Mucosa of descending colon (tissue), 3 donors: ENCODE results near the gene TOMM5. TPM values are rescaled to one million over a fixed set of nuclear protein-coding genes. Genes with fewer than 3 reads are reported as not detected.

Source experiments
- ATAC-seq: fragments of 200-7000 bp; cut with Tn5 transposase; one replicate; pipeline ENCODE4 v1.9.1; 2020; ENCODE audit warnings: mild to moderate bottlenecking, moderate library complexity
- DNase-seq, 3 donors: peaks; one replicate each; pipeline ENCODE4 v3.0.0-alpha.2; 2020
- H3K36me3 ChIP-seq: fragments of 200-600 bp; one replicate; pipeline ENCODE4 v1.8.0; 2021; ENCODE audit warnings: low read depth, mild to moderate bottlenecking
- H3K4me1 ChIP-seq: fragments of 200-600 bp; one replicate; pipeline ENCODE4 v1.8.0; 2021; ENCODE audit warnings: low read depth, mild to moderate bottlenecking
- H3K4me3 ChIP-seq: fragments of 200-600 bp; one replicate; pipeline ENCODE4 v1.8.0; 2021; ENCODE audit warnings: mild to moderate bottlenecking
- H3K9me3 ChIP-seq: fragments of 200-600 bp; one replicate; pipeline ENCODE4 v1.8.0; 2021; ENCODE audit warnings: mild to moderate bottlenecking
- CTCF ChIP-seq: fragments of 200-600 bp; IDR thresholded peaks from one replicate; pipeline ENCODE4 v1.8.0; 2022; ENCODE audit warnings: antibody characterized with exemption, mild to moderate bottlenecking
- intact Hi-C, 2 donors: fragments of 100-400 bp; cut with DNase I in 1 of 2; cut with micrococcal nuclease in 1 of 2; formaldehyde crosslinking; loops; one replicate each; pipeline versions ENCODE4 v1.11.0 to v1.11.1; 2022; cut with DNase I, micrococcal nuclease
- total RNA-seq, 3 donors: library from RNA; stranded (reverse); fragmentation: NEBNext Ultra II Directional in 2 of 3; extraction: Animal tissue kit (Norgen Biotek cat#: 25700) in 2 of 3; gene quantifications; one replicate each; pipeline versions ENCODE4 v1.2.1 to v1.2.4, GENCODE V29; 2021 to 2023
- donor health status: DM: no; HTN: no; CAD: no; lungs with moderate emphysema.
- donor health status: DM: no; HTN: no; CAD: no.
- donor health status: DM: no; HTN: yes; CAD: no.

TOMM5 gene
- total RNA-seq, 3 donors from 2014 or later: 45.6 to 72.9 (median 68.1) TPM

- H3K36me3 ChIP-seq: no peaks in the 10 kb centered on the region
- intact Hi-C loops: no loop called here
- no peak for TF ChIP-seq CTCF
- ATAC-seq (no peak), DNase-seq (no peak)
- no peaks in the 10 kb centered on the region for H3K4me1 ChIP-seq
- no peaks in the 10 kb centered on the region for H3K9me3 ChIP-seq
- H3K4me3 ChIP-seq: no peak overlapping the region
Observed at GRCh38 chr9:37620396-37620795, 28.0 kb upstream of the TOMM5 start.

- no peak overlapping the region for H3K4me3 ChIP-seq
- no peaks in the 10 kb centered on the region for H3K9me3 ChIP-seq
- intact Hi-C loops: no loop called here
- H3K4me1 ChIP-seq: no peaks in the 10 kb centered on the region
- TF ChIP-seq CTCF: no peak
- no peaks in the 10 kb centered on the region for H3K36me3 ChIP-seq
- ATAC-seq: no peak
- no peak for DNase-seq
Observed at GRCh38 chr9:37619806-37620205, 27.4 kb upstream of the TOMM5 start.

GRCh38 chr9:37618817-37619216 lies 26.4 kb upstream of the TOMM5 start:
- no peak for ATAC-seq
- DNase-seq: no peak
- intact Hi-C loops: no loop called here
- TF ChIP-seq CTCF: no peak
- H3K36me3 ChIP-seq: no peaks in the 10 kb centered on the region
- H3K4me3 ChIP-seq: no peak overlapping the region
- H3K4me1 ChIP-seq: no peaks in the 10 kb centered on the region
- H3K9me3 ChIP-seq: no peaks in the 10 kb centered on the region

GRCh38 chr9:37617832-37618231 lies 25.4 kb upstream of the TOMM5 start:
- TF ChIP-seq CTCF: no peak
- H3K4me3 ChIP-seq: no peak overlapping the region
- ATAC-seq: peak; percentile 66
- intact Hi-C loops: no loop called here
- no peak for DNase-seq
- H3K9me3 ChIP-seq: no peaks in the 10 kb centered on the region
- H3K4me1 ChIP-seq: no peaks in the 10 kb centered on the region
- H3K36me3 ChIP-seq: no peaks in the 10 kb centered on the region

GRCh38 chr9:37617161-37617560 lies 24.8 kb upstream of the TOMM5 start:
- no peak for ATAC-seq
- intact Hi-C loops: no loop called here
- H3K36me3 ChIP-seq: no peaks in the 10 kb centered on the region

More at GRCh38 chr9:37617161-37617560, 24.8 kb upstream of the TOMM5 start:
- TF ChIP-seq CTCF: no peak
- Histone ChIP-seq H3K4me3 (no peak overlapping the region), H3K9me3 (no peaks in the 10 kb centered on the region), H3K4me1 (no peaks in the 10 kb centered on the region)
- DNase-seq: no peak
